Heart right ventricle (tissue), 16 donors: ENCODE results near the gene RFPL1. TPM values are rescaled to one million over a fixed set of nuclear protein-coding genes. Genes with fewer than 3 reads are reported as not detected.

Experiments used
- ATAC-seq, 8 donors: fragments of 200-7000 bp; cut with Tn5 transposase; one replicate each; pipeline ENCODE4 v1.9.1; 2020; ENCODE audit warnings: mild to moderate bottlenecking in 8 of 8, moderate library complexity in 8 of 8, moderate number of reproducible peaks in 1 of 8
- DNase-seq, 2 donors: peaks; one replicate each; pipeline ENCODE4 v3.0.0-alpha.2; 2020
- H3K27ac ChIP-seq, 10 donors: fragments of 200-600 bp; sonication (generic) in 2 of 10; one replicate each; pipeline versions ENCODE4 v1.5.0 to v1.8.0; 2020 to 2022; ENCODE audit warnings: mild to moderate bottlenecking in 3 of 10
- H3K27me3 ChIP-seq, 7 donors: fragments of 200-600 bp; one replicate each; pipeline ENCODE4 v1.8.0; 2021 to 2022; ENCODE audit warnings: mild to moderate bottlenecking in 2 of 7
- H3K36me3 ChIP-seq, 9 donors: fragments of 200-600 bp; sonication (generic) in 1 of 9; one replicate each; pipeline versions ENCODE4 v1.5.0 to v1.8.0; 2020 to 2022; ENCODE audit warnings: mild to moderate bottlenecking in 2 of 9
- H3K4me1 ChIP-seq, 9 donors: fragments of 200-600 bp; sonication (generic) in 1 of 9; one replicate each; pipeline versions ENCODE4 v1.5.0 to v1.8.0; 2020 to 2022; ENCODE audit warnings: mild to moderate bottlenecking in 4 of 9
- H3K4me3 ChIP-seq, 10 donors: fragments of 200-600 bp; sonication (generic) in 2 of 10; one replicate each; pipeline versions ENCODE4 v1.5.0 to v1.8.0; 2020 to 2022; ENCODE audit warnings: mild to moderate bottlenecking in 7 of 10, moderate library complexity in 2 of 10
- H3K9me3 ChIP-seq, 11 donors: fragments of 200-600 bp in 10 of 11; sonication (generic) in 2 of 11; one replicate each; pipeline versions ENCODE4 v1.5.0 to v1.8.0; 2013 to 2022; ENCODE audit warnings: mild to moderate bottlenecking in 2 of 11, control low read depth in 1 of 11, moderate library complexity in 1 of 11
- CTCF ChIP-seq, 9 donors: fragments of 200-600 bp; sonication (generic) in 2 of 9; IDR thresholded peaks; one replicate each; pipeline versions ENCODE4 v1.5.0 to v1.8.0; 2021 to 2022; ENCODE audit warnings: antibody characterized with exemption in 9 of 9, mild to moderate bottlenecking in 5 of 9, moderate library complexity in 1 of 9
- WGBS, 2 donors: extraction: QIAGEN DNeasy Blood & Tissue Kit; methylation state at CpG; one replicate each; pipeline ENCODE4 v1.1.7; 2013; ENCODE audit warnings: inconsistent platforms in 1 of 2; 5-methylcytosine and 5-hydroxymethylcytosine counted together
- intact Hi-C, 10 donors: fragments of 100-400 bp; cut with DNase I; formaldehyde crosslinking; loops; one replicate each; pipeline versions ENCODE4 v1.11.1 to v1.14.2; 2022
- polyA plus RNA-seq, 2 donors: library from polyadenylated mRNA; stranded (reverse); fragments of 200-250 nt; gene quantifications; one replicate each; pipeline ENCODE4 v1.2.3, GENCODE V29; 2013
- total RNA-seq, 10 donors: library from RNA; stranded (reverse); fragmentation: NEBNext Ultra II Directional in 3 of 10; extraction: Animal tissue kit (Norgen Biotek cat#: 25700) in 3 of 10; gene quantifications; one replicate each; pipeline versions ENCODE4 v1.2.1 to v1.2.4, GENCODE V29; 2021 to 2023
- donor health status: Arrhythmogenic right ventricular cardiomyopathy.
- donor health status: ischemic (EF 13 %, LVEDD 7.1; RV severe dilation, severe dysfunction).
- donor health status: healthy with polysubstance abuse.
- donor health status: DM: no; HTN: yes; CAD: no.
- donor health status: DM: no; HTN: no; CAD: no.
- donor health status: ischemic (EF 25% LVEDD 6.9; RV normal size, moderate dysfunction).
- donor health status: ischemic (EF 25% LVEDD 5.7; RV mildly dilated, moderate dysfunction).
- donor health status: healthy.
- donor health status: DM: yes; HTN: yes; CAD: no.
- donor health status: Ischemic cardiomyopathy.
- donor health status: ischemic (EF 35%, LVEDD 5.7; RV mildly dilated, moderate dysfunction).
- donor health status: nonischemic (EF 11% LVEDD 7.7; RV severe dilation, severe dysfunction).
- donor health status: DM: yes; HTN: yes; CAD: no.
- donor health status: PGD.
- donor health status: ischemic (EF 29% LVEDD 5.4; RV normal size, mild dysfunction).
- donor health status: nonischemic (EF 23%, LVEDD 6.1; RV moderate dilation, normal function).

RFPL1 gene
- total and polyA plus RNA-seq, 12 donors: not detected

GRCh38 chr22:29426476-29426875, 11.9 kb upstream of the RFPL1 start:
- Histone ChIP-seq H3K4me1 (no peaks in the 10 kb centered on the region), H3K9me3 (no peaks in the 10 kb centered on the region), H3K27me3 (peaks cover 0 to 28% (median 8%) of the 10 kb centered on the region in 7 donors), H3K36me3 (no peaks in the 10 kb centered on the region), H3K4me3 (no peak overlapping the region), H3K27ac (no peak overlapping the region)
- ATAC-seq (no peak), DNase-seq (no peak)
- intact Hi-C loops: no loop called here
- no peak for TF ChIP-seq CTCF (IDR thresholded peaks at IDR 0.05)
- WGBS, 2 donors: 89 to 91% methylated on average over 7 of the region's 7 CpGs

- H3K9me3 ChIP-seq: no peaks in the 10 kb centered on the region
- no peak overlapping the region for H3K4me3 ChIP-seq
- peaks cover 0 to 36% (median 14%) of the 10 kb centered on the region in 7 donors for H3K27me3 ChIP-seq
- H3K4me1 ChIP-seq: no peaks in the 10 kb centered on the region
- no peak for TF ChIP-seq CTCF (IDR thresholded peaks at IDR 0.05)
- H3K27ac ChIP-seq: no peak overlapping the region
- WGBS, 2 donors: 79 to 83% methylated on average over 2 of the region's 2 CpGs
- intact Hi-C loops: no loop called here
- DNase-seq (no peak), ATAC-seq (no peak)
- H3K36me3 ChIP-seq: no peaks in the 10 kb centered on the region
These were observed 11.1 kb upstream of the RFPL1 start for GRCh38 chr22:29427176-29427760.

- ATAC-seq (no peak), DNase-seq (no peak)
- Histone ChIP-seq H3K27ac (no peak overlapping the region), H3K4me3 (no peak overlapping the region), H3K9me3 (no peaks in the 10 kb centered on the region), H3K36me3 (no peaks in the 10 kb centered on the region), H3K27me3 (peaks cover 0 to 61% (median 33%) of the 10 kb centered on the region in 7 donors), H3K4me1 (no peaks in the 10 kb centered on the region)
- intact Hi-C loops: no loop called here
- WGBS, 2 donors: 38 to 43% methylated on average over 5 of the region's 5 CpGs
- no peak for TF ChIP-seq CTCF (IDR thresholded peaks at IDR 0.05)
These were observed 6.4 kb upstream of the RFPL1 start for GRCh38 chr22:29431986-29432385.

- no peak for DNase-seq
- Histone ChIP-seq H3K4me3 (no peak overlapping the region), H3K36me3 (no peaks in the 10 kb centered on the region), H3K4me1 (no peaks in the 10 kb centered on the region), H3K9me3 (no peaks in the 10 kb centered on the region), H3K27ac (no peak overlapping the region), H3K27me3 (peaks cover 0 to 55% (median 33%) of the 10 kb centered on the region in 7 donors)
- no peak for TF ChIP-seq CTCF (IDR thresholded peaks at IDR 0.05)
- intact Hi-C loops: no loop called here
- WGBS, 2 donors: 89 to 91% methylated on average over 3 of the region's 3 CpGs
- ATAC-seq: no peak
These were observed 4.5 kb upstream of the RFPL1 start for GRCh38 chr22:29433856-29434255.
